ENCODE measurements around the gene ASXL3. TPM values are rescaled to one million over a fixed set of nuclear protein-coding genes. Genes with fewer than 3 reads are reported as not detected.

Gene ASXL3
- total RNA-seq, 1 experiment from 2014 or later = not detected

DNA sequence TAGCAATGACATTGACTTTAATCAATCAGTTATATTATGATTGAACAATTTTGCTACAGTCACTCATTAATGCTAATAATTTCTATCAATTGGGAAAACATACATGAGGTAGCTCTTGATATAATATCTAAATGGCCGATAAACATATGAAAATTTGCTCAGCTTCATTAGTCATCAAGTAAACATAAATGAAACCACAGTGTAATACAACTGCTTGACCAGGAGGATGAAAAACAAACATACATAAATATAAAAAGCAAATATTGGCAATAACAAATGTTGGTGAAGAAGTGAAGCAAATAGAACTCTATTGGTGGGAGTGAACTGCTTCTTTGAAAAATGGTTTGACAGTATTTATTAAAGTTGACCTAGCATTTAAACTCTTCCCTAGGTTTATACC lies 130.9 kb downstream of the ASXL3 start:
- H3K9me2 ChIP-seq (ENCODE audit: insufficient read depth) = no peaks in the 10 kb centered on the region
- no peak overlapping the region for H3K4me2 ChIP-seq (ENCODE audit: low read length)
- peaks cover 0 to 3% of the 10 kb centered on the region in 2 experiments; a peak in 2 of 4 replicates for H3K9me3 ChIP-seq (ENCODE audit: control insufficient read depth in 1 of 2, insufficient read depth in 1 of 2, low read depth in 1 of 2, low read length in 2 of 2)
- BruUV-seq (replicated peaks) = no TSS peak
- H2AFZ ChIP-seq (ENCODE audit: low read depth, low read length, poor library complexity, severe bottlenecking) = no peak overlapping the region
- no peak overlapping the region for H3K9ac ChIP-seq (ENCODE audit: low read length)
- intact Hi-C loops (cut with micrococcal nuclease) = no loop called here
- H3K27me3 ChIP-seq (ENCODE audit: insufficient read depth, low read length) = no peaks in the 10 kb centered on the region
- H3K79me2 ChIP-seq (ENCODE audit: insufficient read depth, low read length) = no peaks in the 10 kb centered on the region
- DNase-seq (ENCODE audit: low read depth, low spot score) (no peak), ATAC-seq (no peak)
- no peak overlapping the region for H3K4me3 ChIP-seq (replicated peaks in 1 of 2; ENCODE audit: low read depth in 1 of 2, low read length in 2 of 2)
- ChIA-PET POLR2A (no interaction called here), CTCF (no interaction called here), RAD21 (ENCODE audit: low non-redundant PET in 1 of 2, low total read pairs in 2 of 2, uncharacterized antibody in 2 of 2, unreplicated experiment in 2 of 2) (no interaction called here)
- TF ChIP-seq POLR2A (IDR thresholded peaks at IDR 0.05; ENCODE audit: borderline replicate concordance, extremely low read depth, insufficient read depth, insufficient read length) = no peak
- H3K27ac ChIP-seq (ENCODE audit: low read depth, low read length) = no peak overlapping the region
- no peaks in the 10 kb centered on the region for H3K36me3 ChIP-seq (ENCODE audit: control insufficient read depth in 1 of 2, insufficient read depth in 2 of 2, low read length in 2 of 2)
- H4K20me1 ChIP-seq (ENCODE audit: insufficient read depth) = no peaks in the 10 kb centered on the region
- H3K4me1 ChIP-seq (ENCODE audit: control insufficient read depth in 1 of 2, insufficient read depth in 2 of 2, low read length in 2 of 2) = no peaks in the 10 kb centered on the region

DNA sequence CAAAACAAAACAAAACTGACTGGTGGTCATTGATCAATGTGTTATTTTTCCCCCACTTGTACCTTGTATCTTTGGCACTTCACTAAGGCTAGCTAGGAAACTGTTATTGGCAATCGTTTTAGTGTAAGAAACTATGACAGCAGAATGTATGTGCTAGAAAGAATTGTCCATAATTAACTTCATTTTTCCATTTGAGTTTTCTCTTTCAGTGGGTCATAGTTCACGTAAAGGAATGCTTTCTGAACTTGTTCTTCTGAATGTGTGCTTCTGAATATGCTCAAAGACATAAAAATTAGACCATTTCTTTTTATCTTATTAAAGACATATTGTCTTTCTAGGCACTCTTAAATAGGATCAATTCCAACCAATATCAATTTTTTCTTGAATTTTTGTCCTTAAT lies 132.2 kb downstream of the ASXL3 start:
- Histone ChIP-seq H3K79me2 (ENCODE audit: insufficient read depth, low read length) (no peaks in the 10 kb centered on the region), H3K9ac (ENCODE audit: low read length) (no peak overlapping the region), H3K4me3 (replicated peaks in 1 of 2; ENCODE audit: low read depth in 1 of 2, low read length in 2 of 2) (no peak overlapping the region), H3K4me1 (ENCODE audit: control insufficient read depth in 1 of 2, insufficient read depth in 2 of 2, low read length in 2 of 2) (no peaks in the 10 kb centered on the region), H4K20me1 (ENCODE audit: insufficient read depth) (no peaks in the 10 kb centered on the region), H3K9me2 (ENCODE audit: insufficient read depth) (no peaks in the 10 kb centered on the region), H3K9me3 (ENCODE audit: control insufficient read depth in 1 of 2, insufficient read depth in 1 of 2, low read depth in 1 of 2, low read length in 2 of 2) (peaks cover 0 to 3% of the 10 kb centered on the region in 2 experiments; a peak in 2 of 4 replicates), H2AFZ (ENCODE audit: low read depth, low read length, poor library complexity, severe bottlenecking) (no peak overlapping the region), H3K4me2 (ENCODE audit: low read length) (no peak overlapping the region), H3K27me3 (ENCODE audit: insufficient read depth, low read length) (no peaks in the 10 kb centered on the region), H3K36me3 (ENCODE audit: control insufficient read depth in 1 of 2, insufficient read depth in 2 of 2, low read length in 2 of 2) (no peaks in the 10 kb centered on the region), H3K27ac (ENCODE audit: low read depth, low read length) (no peak overlapping the region)
- POLR2A ChIA-PET = no interaction called here
- ATAC-seq (no peak), DNase-seq (ENCODE audit: low read depth, low spot score) (no peak)
- intact Hi-C loops (cut with micrococcal nuclease) = no loop called here
- BruUV-seq (replicated peaks) = no TSS peak
- RAD21 ChIA-PET (ENCODE audit: low non-redundant PET in 1 of 2, low total read pairs in 2 of 2, uncharacterized antibody in 2 of 2, unreplicated experiment in 2 of 2) = no interaction called here
- TF ChIP-seq, protein P1, sequence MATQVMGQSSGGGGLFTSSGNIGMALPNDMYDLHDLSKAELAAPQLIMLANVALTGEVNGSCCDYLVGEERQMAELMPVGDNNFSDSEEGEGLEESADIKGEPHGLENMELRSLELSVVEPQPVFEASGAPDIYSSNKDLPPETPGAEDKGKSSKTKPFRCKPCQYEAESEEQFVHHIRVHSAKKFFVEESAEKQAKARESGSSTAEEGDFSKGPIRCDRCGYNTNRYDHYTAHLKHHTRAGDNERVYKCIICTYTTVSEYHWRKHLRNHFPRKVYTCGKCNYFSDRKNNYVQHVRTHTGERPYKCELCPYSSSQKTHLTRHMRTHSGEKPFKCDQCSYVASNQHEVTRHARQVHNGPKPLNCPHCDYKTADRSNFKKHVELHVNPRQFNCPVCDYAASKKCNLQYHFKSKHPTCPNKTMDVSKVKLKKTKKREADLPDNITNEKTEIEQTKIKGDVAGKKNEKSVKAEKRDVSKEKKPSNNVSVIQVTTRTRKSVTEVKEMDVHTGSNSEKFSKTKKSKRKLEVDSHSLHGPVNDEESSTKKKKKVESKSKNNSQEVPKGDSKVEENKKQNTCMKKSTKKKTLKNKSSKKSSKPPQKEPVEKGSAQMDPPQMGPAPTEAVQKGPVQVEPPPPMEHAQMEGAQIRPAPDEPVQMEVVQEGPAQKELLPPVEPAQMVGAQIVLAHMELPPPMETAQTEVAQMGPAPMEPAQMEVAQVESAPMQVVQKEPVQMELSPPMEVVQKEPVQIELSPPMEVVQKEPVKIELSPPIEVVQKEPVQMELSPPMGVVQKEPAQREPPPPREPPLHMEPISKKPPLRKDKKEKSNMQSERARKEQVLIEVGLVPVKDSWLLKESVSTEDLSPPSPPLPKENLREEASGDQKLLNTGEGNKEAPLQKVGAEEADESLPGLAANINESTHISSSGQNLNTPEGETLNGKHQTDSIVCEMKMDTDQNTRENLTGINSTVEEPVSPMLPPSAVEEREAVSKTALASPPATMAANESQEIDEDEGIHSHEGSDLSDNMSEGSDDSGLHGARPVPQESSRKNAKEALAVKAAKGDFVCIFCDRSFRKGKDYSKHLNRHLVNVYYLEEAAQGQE (IDR thresholded peaks at IDR 0.05; ENCODE audit: low read depth) = no peak
- TF ChIP-seq ZNF274 (IDR thresholded peaks at IDR 0.05; ENCODE audit: low read depth, low read length) (no peak), FOSL1 (IDR thresholded peaks at IDR 0.05; ENCODE audit: low read depth) (no peak), RAD21 (IDR thresholded peaks at IDR 0.05; ENCODE audit: low read depth) (no peak), SIN3A (IDR thresholded peaks at IDR 0.05; ENCODE audit: low read depth) (no peak), POLR2AphosphoS5 (IDR thresholded peaks at IDR 0.05; ENCODE audit: low read depth, low read length) (no peak), YY1 (IDR thresholded peaks at IDR 0.05; ENCODE audit: extremely low read depth, insufficient replicate concordance, low read depth, low read length) (no peak), CEBPB (IDR thresholded peaks at IDR 0.05; ENCODE audit: low read depth) (no peak), SRF (IDR thresholded peaks at IDR 0.05; ENCODE audit: low read depth) (no peak), MAX (IDR thresholded peaks at IDR 0.05) (no peak), EZH2phosphoT487 (IDR thresholded peaks at IDR 0.05; ENCODE audit: borderline replicate concordance) (no peak), EGR1 (IDR thresholded peaks at IDR 0.05; ENCODE audit: low read depth) (no peak), ELF1 (IDR thresholded peaks at IDR 0.05; ENCODE audit: borderline replicate concordance, low read depth) (no peak), EZH2 (IDR thresholded peaks at IDR 0.05) (no peak)
- CTCF ChIA-PET = no interaction called here

Data from HCT116 (cell line).